Parathyroid adenoma (tissue), 2 donors: Measurements from ENCODE around the gene C2CD3.

ENCODE experiments used
- H2AFZ ChIP-seq: fragments of 300-600 bp; sonication (generic); one replicate; pipeline ENCODE4 v1.7.0; 2017; ENCODE audit warnings: antibody characterized with exemption, mild to moderate bottlenecking
- H3K27ac ChIP-seq: fragments of 300-600 bp; sonication (generic); one replicate; pipeline ENCODE4 v1.7.0; 2017
- H3K27me3 ChIP-seq: fragments of 300-600 bp; sonication (generic); one replicate; pipeline ENCODE4 v1.7.0; 2017; ENCODE audit warnings: low read length; ENCODE audit not compliant: control insufficient read depth, insufficient read depth
- H3K36me3 ChIP-seq: fragments of 300-600 bp; sonication (generic); one replicate; pipeline ENCODE4 v1.7.0; 2017; ENCODE audit warnings: low read length; ENCODE audit not compliant: control insufficient read depth, insufficient read depth
- H3K4me1 ChIP-seq: fragments of 300-600 bp; sonication (generic); one replicate; pipeline ENCODE4 v1.7.0; 2017; ENCODE audit warnings: control low read depth
- H3K4me2 ChIP-seq: fragments of 300-600 bp; sonication (generic); one replicate; pipeline ENCODE4 v1.7.0; 2017; ENCODE audit warnings: low read length
- H3K4me3 ChIP-seq: fragments of 300-600 bp; sonication (generic); one replicate; pipeline ENCODE4 v1.7.0; 2017; ENCODE audit warnings: low read depth, low read length
- H3K79me2 ChIP-seq: fragments of 300-600 bp; sonication (generic); one replicate; pipeline ENCODE4 v1.7.0; 2017; ENCODE audit warnings: control low read depth
- H3K9ac ChIP-seq: fragments of 300-600 bp; sonication (generic); one replicate; pipeline ENCODE4 v1.7.0; 2017; ENCODE audit warnings: mild to moderate bottlenecking
- H3K9me3 ChIP-seq: fragments of 300-600 bp; sonication (generic); one replicate; pipeline ENCODE4 v1.7.0; 2017; ENCODE audit warnings: low read length; ENCODE audit not compliant: control insufficient read depth
- CTCF ChIP-seq: fragments of 300-600 bp; sonication (generic); IDR thresholded peaks from one replicate; pipeline ENCODE4 v1.7.0; 2017; ENCODE audit warnings: antibody characterized with exemption, mild to moderate bottlenecking
- donor health status: primary hyperparathyroidism.

Gene C2CD3

GRCh38 chr11:73965076-73965763 lies 205.6 kb downstream of the C2CD3 start:
- Histone ChIP-seq H3K4me2 (no peak overlapping the region), H3K9me3 (no peaks in the 10 kb centered on the region), H3K27ac (no peak overlapping the region), H3K9ac (no peak overlapping the region), H2AFZ (no peak overlapping the region), H3K36me3 (no peaks in the 10 kb centered on the region), H3K4me1 (no peaks in the 10 kb centered on the region), H3K4me3 (no peak overlapping the region), H3K79me2 (no peaks in the 10 kb centered on the region), H3K27me3 (no peaks in the 10 kb centered on the region)
- no peak for TF ChIP-seq CTCF

GRCh38 chr11:73963861-73964260 lies 206.9 kb downstream of the C2CD3 start:
- Histone ChIP-seq H3K9me3 (no peaks in the 10 kb centered on the region), H3K4me1 (no peaks in the 10 kb centered on the region), H2AFZ (no peak overlapping the region), H3K27ac (no peak overlapping the region), H3K27me3 (no peaks in the 10 kb centered on the region), H3K79me2 (no peaks in the 10 kb centered on the region), H3K4me3 (no peak overlapping the region), H3K36me3 (no peaks in the 10 kb centered on the region), H3K9ac (no peak overlapping the region), H3K4me2 (no peak overlapping the region)
- no peak for TF ChIP-seq CTCF
